SK-N-SH treated with all-trans-retinoic acid at 6 μM for 48 hours (cell line): ENCODE data around the gene NDUFAF2.

Experiments used
- ATAC-seq: fragments of 200-7000 bp; cut with Tn5 transposase; 3 replicates; pipeline ENCODE4 v1.9.1; 2020; ENCODE audit warnings: mild to moderate bottlenecking, moderate library complexity
- ARNTL ChIP-seq: fragments of 450-650 bp; formaldehyde crosslinking; IDR thresholded peaks from 2 replicates; pipeline ENCODE4 v1.5.0; 2020; ENCODE audit warnings: low read depth, mild to moderate bottlenecking, moderate library complexity, borderline replicate concordance
- BACH2 ChIP-seq: fragments of 250-450 bp; sonication (Bioruptor Pico); IDR thresholded peaks from 2 replicates; pipeline ENCODE4 v1.9.0; 2021; ENCODE audit warnings: mild to moderate bottlenecking, borderline replicate concordance
- CREB5 ChIP-seq: fragments of 250-450 bp; sonication (Bioruptor Pico); IDR thresholded peaks from 2 replicates; pipeline ENCODE4 v1.5.1; 2020; ENCODE audit warnings: low read depth, mild to moderate bottlenecking, moderate library complexity
- CSDC2 ChIP-seq: fragments of 250-450 bp; sonication (Bioruptor Pico); IDR thresholded peaks from 2 replicates; pipeline ENCODE4 v1.5.0; 2020; ENCODE audit warnings: mild to moderate bottlenecking, moderate library complexity
- CSRNP3 ChIP-seq: fragments of 250-450 bp; sonication (Bioruptor Pico); IDR thresholded peaks from 2 replicates; pipeline ENCODE4 v1.5.1; 2021; ENCODE audit warnings: mild to moderate bottlenecking, moderate library complexity
- ESRRG ChIP-seq: fragments of 250-450 bp; sonication (Bioruptor Pico); IDR thresholded peaks from 2 replicates; pipeline ENCODE4 v1.6.1; 2021; ENCODE audit warnings: mild to moderate bottlenecking
- GLIS3 ChIP-seq: fragments of 250-450 bp; sonication (Bioruptor Pico); IDR thresholded peaks from 2 replicates; pipeline ENCODE4 v1.5.0; 2020; ENCODE audit warnings: mild to moderate bottlenecking, moderate library complexity
- ISL1 ChIP-seq: fragments of 250-450 bp; sonication (Bioruptor Pico); IDR thresholded peaks from 2 replicates; pipeline ENCODE4 v2.1.2; 2022; ENCODE audit warnings: mild to moderate bottlenecking, moderate library complexity
- OSR1 ChIP-seq: fragments of 250-450 bp; sonication (Bioruptor Pico); IDR thresholded peaks from 2 replicates; pipeline ENCODE4 v1.8.0; 2022; ENCODE audit warnings: moderate library complexity, mild to moderate bottlenecking, inconsistent platforms
- PATZ1 ChIP-seq: fragments of 250-450 bp; sonication (Bioruptor Pico); IDR thresholded peaks from 2 replicates; pipeline ENCODE4 v1.8.0; 2020; ENCODE audit warnings: mild to moderate bottlenecking, moderate library complexity, borderline replicate concordance
- POU6F1 ChIP-seq: fragments of 250-450 bp; sonication (Bioruptor Pico); IDR thresholded peaks from 2 replicates; pipeline ENCODE4 v1.8.0; 2021; ENCODE audit warnings: low read depth, mild to moderate bottlenecking, moderate library complexity, borderline replicate concordance
- PPARA ChIP-seq: fragments of 250-450 bp; sonication (Bioruptor Pico); IDR thresholded peaks from 2 replicates; pipeline ENCODE4 v1.5.0; 2020; ENCODE audit warnings: mild to moderate bottlenecking, borderline replicate concordance
- RARB ChIP-seq: fragments of 250-450 bp; sonication (Bioruptor Pico); IDR thresholded peaks from 2 replicates; pipeline ENCODE4 v1.8.0; 2021; ENCODE audit warnings: mild to moderate bottlenecking, moderate library complexity
- SNAI2 ChIP-seq: fragments of 250-450 bp; sonication (Bioruptor Pico); IDR thresholded peaks from 2 replicates; pipeline ENCODE4 v1.5.0; 2020; ENCODE audit warnings: mild to moderate bottlenecking, moderate library complexity
- TCF4 ChIP-seq: fragments of 250-450 bp; sonication (Bioruptor Pico); IDR thresholded peaks from 2 replicates; pipeline ENCODE4 v1.8.0; 2021; ENCODE audit warnings: mild to moderate bottlenecking, moderate library complexity, borderline replicate concordance
- TOX ChIP-seq: fragments of 250-450 bp; sonication (Bioruptor Pico); IDR thresholded peaks from 2 replicates; pipeline ENCODE4 v1.8.0; 2021; ENCODE audit warnings: mild to moderate bottlenecking, moderate library complexity, borderline replicate concordance
- TSHZ2 ChIP-seq: fragments of 250-450 bp; sonication (Bioruptor Pico); IDR thresholded peaks from 2 replicates; pipeline ENCODE4 v1.5.0; 2020; ENCODE audit warnings: mild to moderate bottlenecking, moderate library complexity
- ZC3H10 ChIP-seq: fragments of 250-450 bp; sonication (Bioruptor Pico); IDR thresholded peaks from 2 replicates; pipeline ENCODE4 v1.5.1; 2021; ENCODE audit warnings: mild to moderate bottlenecking, moderate library complexity
- ZFP3 ChIP-seq: fragments of 250-450 bp; sonication (Bioruptor Pico); IDR thresholded peaks from 2 replicates; pipeline ENCODE4 v1.5.0; 2020; ENCODE audit warnings: mild to moderate bottlenecking, moderate library complexity
- ZFP30 ChIP-seq: fragments of 450-650 bp; formaldehyde crosslinking; IDR thresholded peaks from 2 replicates; pipeline ENCODE4 v1.5.0; 2022; ENCODE audit warnings: mild to moderate bottlenecking, moderate library complexity
- ZNF565 ChIP-seq: fragments of 450-650 bp; formaldehyde crosslinking; conservative IDR thresholded peaks from 2 replicates; pipeline ENCODE4 v1.5.0; 2020; ENCODE audit warnings: low read depth, mild to moderate bottlenecking, moderate library complexity
- ZNF70 ChIP-seq: fragments of 450-650 bp; formaldehyde crosslinking; IDR thresholded peaks from 2 replicates; pipeline ENCODE4 v1.5.0; 2020; ENCODE audit warnings: mild to moderate bottlenecking, moderate library complexity

NDUFAF2 gene

GRCh38 chr5:61177716-61178115 is 232.7 kb downstream of the NDUFAF2 start:
- no peak for ATAC-seq

GRCh38 chr5:61178702-61179101 is 233.7 kb downstream of the NDUFAF2 start:
- ATAC-seq, result no peak
- TF ChIP-seq TCF4 (CRISPR knock-in tag), result no peak
- no peak for TF ChIP-seq ISL1 (CRISPR knock-in tag)
- TF ChIP-seq ZFP30 (CRISPR knock-in tag), result no peak
- TF ChIP-seq CSDC2, result no peak
- TF ChIP-seq ESRRG (CRISPR knock-in tag), result no peak
- TF ChIP-seq TOX (CRISPR knock-in tag), result no peak
- no peak for TF ChIP-seq PPARA (CRISPR knock-in tag)
- no peak for TF ChIP-seq CSRNP3 (CRISPR knock-in tag)
- no peak for TF ChIP-seq POU6F1
- no peak for TF ChIP-seq PATZ1 (CRISPR knock-in tag)
- no peak for TF ChIP-seq ZNF565 (CRISPR knock-in tag)
- no peak for TF ChIP-seq SNAI2
- no peak for TF ChIP-seq OSR1 (CRISPR knock-in tag)
- TF ChIP-seq ZC3H10 (CRISPR knock-in tag), result no peak
- TF ChIP-seq RARB (CRISPR knock-in tag), result no peak
- TF ChIP-seq CREB5 (CRISPR knock-in tag), result no peak

More at GRCh38 chr5:61177716-61178115, 232.7 kb downstream of the NDUFAF2 start:
- TF ChIP-seq CSRNP3 (CRISPR knock-in tag), result no peak
- TF ChIP-seq GLIS3 (CRISPR knock-in tag), result no peak
- TF ChIP-seq ZNF70, result no peak
- TF ChIP-seq TCF4 (CRISPR knock-in tag), result no peak
- no peak for TF ChIP-seq ZC3H10 (CRISPR knock-in tag)
- no peak for TF ChIP-seq TOX (CRISPR knock-in tag)
- no peak for TF ChIP-seq RARB (CRISPR knock-in tag)
- no peak for TF ChIP-seq ARNTL (CRISPR knock-in tag)
- no peak for TF ChIP-seq ISL1 (CRISPR knock-in tag)
- no peak for TF ChIP-seq ZFP3 (CRISPR knock-in tag)
- no peak for TF ChIP-seq ZFP30 (CRISPR knock-in tag)
- no peak for TF ChIP-seq TSHZ2 (CRISPR knock-in tag)
- no peak for TF ChIP-seq POU6F1
- TF ChIP-seq PPARA (CRISPR knock-in tag), result no peak
- no peak for TF ChIP-seq BACH2 (CRISPR knock-in tag)
- no peak for TF ChIP-seq ESRRG (CRISPR knock-in tag)
